Lower lobe of right lung (tissue), 2 donors: Measurements from ENCODE around the gene TNRC6A. TPM values are rescaled to one million over a fixed set of nuclear protein-coding genes. Genes with fewer than 3 reads are reported as not detected.
A peak's percentile ranks its signal among the peaks of the same experiment; 100 is the strongest.

ENCODE experiments used
- ATAC-seq, 2 donors: fragments of 200-7000 bp; cut with Tn5 transposase; one replicate each; pipeline ENCODE4 v1.9.1; 2020 to 2022; ENCODE audit warnings: mild to moderate bottlenecking in 2 of 2, moderate library complexity in 2 of 2
- DNase-seq: peaks from one replicate; pipeline ENCODE4 v3.0.0-alpha.2; 2020
- H3K27ac ChIP-seq: fragments of 200-600 bp; one replicate; pipeline ENCODE4 v1.8.0; 2022
- H3K27me3 ChIP-seq: fragments of 200-600 bp; one replicate; pipeline ENCODE4 v1.8.0; 2022; ENCODE audit warnings: low read depth
- H3K36me3 ChIP-seq: fragments of 200-600 bp; one replicate; pipeline ENCODE4 v1.8.0; 2022; ENCODE audit warnings: mild to moderate bottlenecking
- H3K4me1 ChIP-seq: fragments of 200-600 bp; one replicate; pipeline ENCODE4 v1.8.0; 2022
- H3K4me3 ChIP-seq: fragments of 200-600 bp; one replicate; pipeline ENCODE4 v1.8.0; 2022; ENCODE audit warnings: mild to moderate bottlenecking
- H3K9me3 ChIP-seq: fragments of 200-600 bp; one replicate; pipeline ENCODE4 v1.8.0; 2022
- CTCF ChIP-seq: fragments of 200-600 bp; IDR thresholded peaks from one replicate; pipeline ENCODE4 v1.8.0; 2022; ENCODE audit warnings: antibody characterized with exemption, mild to moderate bottlenecking
- intact Hi-C: fragments of 100-400 bp; cut with DNase I; formaldehyde crosslinking; loops from one replicate; pipeline ENCODE4 v1.11.0; 2022
- total RNA-seq: library from RNA; stranded (reverse); fragmentation: NEBNext Ultra II Directional; extraction: Animal tissue kit (Norgen Biotek cat#: 25700); gene quantifications from one replicate; pipeline ENCODE4 v1.2.1, GENCODE V29; 2021
- donor health status: DM: no; HTN: yes; CAD: no; lungs with severe emphysema.

The TNRC6A gene
- total RNA-seq, 1 donor from 2014 or later: 49.4 TPM

- Histone ChIP-seq H3K27me3 (no peaks in the 10 kb centered on the region), H3K4me1 (no peaks in the 10 kb centered on the region), H3K27ac (no peak overlapping the region), H3K4me3 (no peak overlapping the region), H3K9me3 (no peaks in the 10 kb centered on the region), H3K36me3 (peaks cover 78% of the 10 kb centered on the region)
- peak; percentile 71 to 82 for ATAC-seq
- DNase-seq: no peak
- intact Hi-C loops: no loop called here
- no peak for TF ChIP-seq CTCF
These were observed 96.7 kb downstream of the TNRC6A start for GRCh38 chr16:24826096-24826690.

- no peak for ATAC-seq
These were observed 97.5 kb downstream of the TNRC6A start for GRCh38 chr16:24826817-24827566.

GRCh38 chr16:24829153-24829552, 99.7 kb downstream of the TNRC6A start:
- no peak for TF ChIP-seq CTCF
- ATAC-seq: no peak
- peaks cover 48% of the 10 kb centered on the region for H3K36me3 ChIP-seq
- H3K4me3 ChIP-seq: no peak overlapping the region
- no peak overlapping the region for H3K27ac ChIP-seq
- H3K9me3 ChIP-seq: no peaks in the 10 kb centered on the region
- no peaks in the 10 kb centered on the region for H3K4me1 ChIP-seq
- intact Hi-C loops: no loop called here
- DNase-seq: no peak
- H3K27me3 ChIP-seq: no peaks in the 10 kb centered on the region

More at GRCh38 chr16:24826817-24827566, 97.5 kb downstream of the TNRC6A start:
- Histone ChIP-seq H3K27ac (no peak overlapping the region), H3K4me3 (no peak overlapping the region), H3K36me3 (peaks cover 70% of the 10 kb centered on the region), H3K4me1 (no peaks in the 10 kb centered on the region), H3K27me3 (no peaks in the 10 kb centered on the region), H3K9me3 (no peaks in the 10 kb centered on the region)
- TF ChIP-seq CTCF: no peak
- DNase-seq: no peak
- intact Hi-C loops: no loop called here

GRCh38 chr16:24833352-24833751, 103.9 kb downstream of the TNRC6A start:
- TF ChIP-seq CTCF: no peak
- DNase-seq (no peak), ATAC-seq (no peak)
- no peaks in the 10 kb centered on the region for H3K27me3 ChIP-seq
- H3K4me3 ChIP-seq: no peak overlapping the region
- intact Hi-C loops: no loop called here
- peaks cover 9% of the 10 kb centered on the region for H3K36me3 ChIP-seq
- H3K9me3 ChIP-seq: no peaks in the 10 kb centered on the region
- no peak overlapping the region for H3K27ac ChIP-seq
- H3K4me1 ChIP-seq: peaks cover 1% of the 10 kb centered on the region

GRCh38 chr16:24834459-24835335, 105.2 kb downstream of the TNRC6A start:
- Histone ChIP-seq H3K9me3 (no peaks in the 10 kb centered on the region), H3K4me1 (peaks cover 14% of the 10 kb centered on the region), H3K36me3 (peaks cover 3% of the 10 kb centered on the region), H3K27me3 (no peaks in the 10 kb centered on the region), H3K4me3 (no peak overlapping the region), H3K27ac (no peak overlapping the region)
- TF ChIP-seq CTCF: peak; percentile 35
- intact Hi-C loops: no loop called here
- ATAC-seq (peak; percentile 22 to 52), DNase-seq (no peak)
